ENCODE measurements around the gene ATF6. TPM values are rescaled to one million over a fixed set of nuclear protein-coding genes. Genes with fewer than 3 reads are reported as not detected.

Gene ATF6
- total RNA-seq, 1 donor from 2014 or later, result 14.6 TPM

GRCh38 chr1:161773791-161774190 lies 7.7 kb downstream of the ATF6 start:
- Histone ChIP-seq H3K9me3 (ENCODE audit: control insufficient read depth in 3 of 3, low read length in 3 of 3) (no peaks in the 10 kb centered on the region), H3K9ac (ENCODE audit: low read depth in 1 of 3, low read length in 3 of 3) (no peak overlapping the region), H3K4me3 (ENCODE audit: low read length in 3 of 3) (no peak overlapping the region), H3K27me3 (ENCODE audit: control insufficient read depth in 3 of 3, insufficient read depth in 3 of 3, low read length in 3 of 3) (no peaks in the 10 kb centered on the region), H3K36me3 (ENCODE audit: control insufficient read depth in 3 of 3, insufficient read depth in 3 of 3, low read length in 3 of 3) (no peaks in the 10 kb centered on the region), H3K27ac (ENCODE audit: low read depth, low read length) (no peak overlapping the region), H3K4me1 (ENCODE audit: control insufficient read depth in 3 of 3, insufficient read depth in 3 of 3, low read length in 3 of 3) (peaks cover 0 to 8% (median 5%) of the 10 kb centered on the region in 3 donors)

GRCh38 chr1:161777261-161777660 lies 11.1 kb downstream of the ATF6 start:
- Histone ChIP-seq H3K9ac (ENCODE audit: low read depth in 1 of 3, low read length in 3 of 3) (no peak overlapping the region), H3K27me3 (ENCODE audit: control insufficient read depth in 3 of 3, insufficient read depth in 3 of 3, low read length in 3 of 3) (no peaks in the 10 kb centered on the region)

DNA sequence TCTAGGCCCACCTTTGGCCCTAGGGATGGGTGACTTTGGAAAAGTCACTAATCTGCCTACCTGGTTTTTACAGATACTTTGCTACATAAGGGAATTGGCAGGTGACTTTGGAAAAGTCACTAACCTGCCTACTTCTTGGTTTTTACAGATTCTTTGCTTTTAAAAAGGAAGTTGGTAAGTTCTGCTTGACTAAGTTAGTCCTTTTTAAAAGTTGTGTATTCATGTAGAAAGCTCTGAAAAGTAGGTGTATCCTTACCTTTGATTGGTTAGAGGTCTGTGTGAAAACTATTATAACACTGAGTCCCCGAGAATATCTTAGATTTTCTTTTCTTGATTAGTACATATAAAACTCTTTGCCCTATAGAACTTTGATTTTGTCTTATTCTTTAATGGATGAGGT lies 12.4 kb downstream of the ATF6 start:
- peaks cover 0 to 8% (median 5%) of the 10 kb centered on the region in 3 donors for H3K36me3 ChIP-seq (ENCODE audit: control insufficient read depth in 3 of 3, insufficient read depth in 3 of 3, low read length in 3 of 3)
- H3K4me3 ChIP-seq (ENCODE audit: low read length in 3 of 3), result no peak overlapping the region
- H3K27me3 ChIP-seq (ENCODE audit: control insufficient read depth in 3 of 3, insufficient read depth in 3 of 3, low read length in 3 of 3), result no peaks in the 10 kb centered on the region
- no peaks in the 10 kb centered on the region for H3K4me1 ChIP-seq (ENCODE audit: control insufficient read depth in 3 of 3, insufficient read depth in 3 of 3, low read length in 3 of 3)
- H3K9me3 ChIP-seq (ENCODE audit: control insufficient read depth in 3 of 3, low read length in 3 of 3), result no peaks in the 10 kb centered on the region
- no peak overlapping the region for H3K27ac ChIP-seq (ENCODE audit: low read depth, low read length)
- H3K9ac ChIP-seq (ENCODE audit: low read depth in 1 of 3, low read length in 3 of 3), result no peak overlapping the region

More at GRCh38 chr1:161777261-161777660, 11.1 kb downstream of the ATF6 start:
- Histone ChIP-seq H3K9me3 (ENCODE audit: control insufficient read depth in 3 of 3, low read length in 3 of 3) (no peaks in the 10 kb centered on the region), H3K4me3 (ENCODE audit: low read length in 3 of 3) (no peak overlapping the region), H3K4me1 (ENCODE audit: control insufficient read depth in 3 of 3, insufficient read depth in 3 of 3, low read length in 3 of 3) (peaks cover 0 to 5% (median 0%) of the 10 kb centered on the region in 3 donors), H3K36me3 (ENCODE audit: control insufficient read depth in 3 of 3, insufficient read depth in 3 of 3, low read length in 3 of 3) (peaks cover 0 to 5% (median 5%) of the 10 kb centered on the region in 3 donors), H3K27ac (ENCODE audit: low read depth, low read length) (no peak overlapping the region)

- Histone ChIP-seq H3K9ac (ENCODE audit: low read depth in 1 of 3, low read length in 3 of 3) (no peak overlapping the region), H3K36me3 (ENCODE audit: control insufficient read depth in 3 of 3, insufficient read depth in 3 of 3, low read length in 3 of 3) (peaks cover 4 to 16% (median 13%) of the 10 kb centered on the region in 3 donors), H3K9me3 (ENCODE audit: control insufficient read depth in 3 of 3, low read length in 3 of 3) (no peaks in the 10 kb centered on the region), H3K27ac (ENCODE audit: low read depth, low read length) (no peak overlapping the region), H3K4me3 (ENCODE audit: low read length in 3 of 3) (no peak overlapping the region), H3K4me1 (ENCODE audit: control insufficient read depth in 3 of 3, insufficient read depth in 3 of 3, low read length in 3 of 3) (no peaks in the 10 kb centered on the region), H3K27me3 (ENCODE audit: control insufficient read depth in 3 of 3, insufficient read depth in 3 of 3, low read length in 3 of 3) (no peaks in the 10 kb centered on the region)
These were observed 13.3 kb downstream of the ATF6 start for GRCh38 chr1:161779393-161779792.

DNA sequence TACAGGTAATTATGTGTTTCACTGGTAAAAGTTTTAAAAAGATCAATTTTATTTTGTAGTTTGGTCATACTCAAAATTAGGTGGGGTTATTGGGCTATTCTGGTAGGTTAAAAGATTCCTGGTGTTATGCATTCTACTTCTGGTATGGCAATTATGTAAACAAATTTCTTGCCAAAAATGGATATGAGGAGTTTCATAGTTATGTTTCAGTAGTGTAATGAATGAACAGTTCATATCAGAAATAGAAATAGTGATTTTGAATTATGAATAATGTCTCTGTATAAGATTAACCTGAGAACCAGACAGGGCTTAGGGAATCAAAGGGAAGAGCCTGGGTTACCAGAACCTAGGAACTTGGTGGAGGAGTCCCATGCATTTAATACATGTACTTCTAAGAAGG lies 15.9 kb downstream of the ATF6 start:
- no peaks in the 10 kb centered on the region for H3K27me3 ChIP-seq (ENCODE audit: control insufficient read depth in 3 of 3, insufficient read depth in 3 of 3, low read length in 3 of 3)
- no peaks in the 10 kb centered on the region for H3K4me1 ChIP-seq (ENCODE audit: control insufficient read depth in 3 of 3, insufficient read depth in 3 of 3, low read length in 3 of 3)
- H3K36me3 ChIP-seq (ENCODE audit: control insufficient read depth in 3 of 3, insufficient read depth in 3 of 3, low read length in 3 of 3), result peaks cover 6 to 29% (median 25%) of the 10 kb centered on the region in 3 donors
- no peak overlapping the region for H3K27ac ChIP-seq (ENCODE audit: low read depth, low read length)
- no peak overlapping the region for H3K4me3 ChIP-seq (ENCODE audit: low read length in 3 of 3)
- H3K9me3 ChIP-seq (ENCODE audit: control insufficient read depth in 3 of 3, low read length in 3 of 3), result no peaks in the 10 kb centered on the region
- H3K9ac ChIP-seq (ENCODE audit: low read depth in 1 of 3, low read length in 3 of 3), result no peak overlapping the region

DNA sequence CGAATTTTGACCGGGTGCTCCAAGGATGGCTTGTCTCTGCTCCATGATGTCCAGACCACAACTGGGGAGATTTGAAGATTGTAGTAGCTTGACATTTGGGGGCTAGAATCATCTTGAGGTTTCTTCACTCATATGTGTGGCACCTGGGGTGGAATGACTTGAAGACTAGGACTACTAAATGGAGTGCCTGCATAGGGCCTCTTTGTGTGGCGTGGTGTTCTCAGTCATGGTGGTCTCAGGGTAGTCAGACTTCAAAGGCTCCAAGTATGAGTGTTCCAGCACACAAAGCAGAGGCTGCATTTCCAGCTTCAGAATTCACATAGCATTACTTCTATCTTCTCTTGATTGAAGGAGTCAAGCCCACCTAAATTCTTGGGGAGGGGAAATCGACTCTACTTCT lies 16.8 kb downstream of the ATF6 start:
- no peaks in the 10 kb centered on the region for H3K4me1 ChIP-seq (ENCODE audit: control insufficient read depth in 3 of 3, insufficient read depth in 3 of 3, low read length in 3 of 3)
- H3K9me3 ChIP-seq (ENCODE audit: control insufficient read depth in 3 of 3, low read length in 3 of 3), result no peaks in the 10 kb centered on the region
- H3K27me3 ChIP-seq (ENCODE audit: control insufficient read depth in 3 of 3, insufficient read depth in 3 of 3, low read length in 3 of 3), result no peaks in the 10 kb centered on the region
- H3K9ac ChIP-seq (ENCODE audit: low read depth in 1 of 3, low read length in 3 of 3), result no peak overlapping the region
- H3K36me3 ChIP-seq (ENCODE audit: control insufficient read depth in 3 of 3, insufficient read depth in 3 of 3, low read length in 3 of 3), result peaks cover 9 to 31% (median 30%) of the 10 kb centered on the region in 3 donors
- no peak overlapping the region for H3K27ac ChIP-seq (ENCODE audit: low read depth, low read length)
- no peak overlapping the region for H3K4me3 ChIP-seq (ENCODE audit: low read length in 3 of 3)

GRCh38 chr1:161784968-161785367 lies 18.8 kb downstream of the ATF6 start:
- Histone ChIP-seq H3K27ac (ENCODE audit: low read depth, low read length) (no peak overlapping the region), H3K36me3 (ENCODE audit: control insufficient read depth in 3 of 3, insufficient read depth in 3 of 3, low read length in 3 of 3) (peaks cover 9 to 31% (median 25%) of the 10 kb centered on the region in 3 donors)

GRCh38 chr1:161787355-161787754 lies 21.2 kb downstream of the ATF6 start:
- no peaks in the 10 kb centered on the region for H3K27me3 ChIP-seq (ENCODE audit: control insufficient read depth in 3 of 3, insufficient read depth in 3 of 3, low read length in 3 of 3)
- H3K27ac ChIP-seq (ENCODE audit: low read depth, low read length), result no peak overlapping the region
- H3K4me1 ChIP-seq (ENCODE audit: control insufficient read depth in 3 of 3, insufficient read depth in 3 of 3, low read length in 3 of 3), result no peaks in the 10 kb centered on the region
- no peak overlapping the region for H3K9ac ChIP-seq (ENCODE audit: low read depth in 1 of 3, low read length in 3 of 3)
- no peaks in the 10 kb centered on the region for H3K9me3 ChIP-seq (ENCODE audit: control insufficient read depth in 3 of 3, low read length in 3 of 3)
- peaks cover 15 to 39% (median 35%) of the 10 kb centered on the region in 3 donors for H3K36me3 ChIP-seq (ENCODE audit: control insufficient read depth in 3 of 3, insufficient read depth in 3 of 3, low read length in 3 of 3)
- no peak overlapping the region for H3K4me3 ChIP-seq (ENCODE audit: low read length in 3 of 3)

More at GRCh38 chr1:161784968-161785367, 18.8 kb downstream of the ATF6 start:
- no peaks in the 10 kb centered on the region for H3K4me1 ChIP-seq (ENCODE audit: control insufficient read depth in 3 of 3, insufficient read depth in 3 of 3, low read length in 3 of 3)
- H3K27me3 ChIP-seq (ENCODE audit: control insufficient read depth in 3 of 3, insufficient read depth in 3 of 3, low read length in 3 of 3), result no peaks in the 10 kb centered on the region
- no peak overlapping the region for H3K9ac ChIP-seq (ENCODE audit: low read depth in 1 of 3, low read length in 3 of 3)
- H3K4me3 ChIP-seq (ENCODE audit: low read length in 3 of 3), result no peak overlapping the region
- no peaks in the 10 kb centered on the region for H3K9me3 ChIP-seq (ENCODE audit: control insufficient read depth in 3 of 3, low read length in 3 of 3)

DNA sequence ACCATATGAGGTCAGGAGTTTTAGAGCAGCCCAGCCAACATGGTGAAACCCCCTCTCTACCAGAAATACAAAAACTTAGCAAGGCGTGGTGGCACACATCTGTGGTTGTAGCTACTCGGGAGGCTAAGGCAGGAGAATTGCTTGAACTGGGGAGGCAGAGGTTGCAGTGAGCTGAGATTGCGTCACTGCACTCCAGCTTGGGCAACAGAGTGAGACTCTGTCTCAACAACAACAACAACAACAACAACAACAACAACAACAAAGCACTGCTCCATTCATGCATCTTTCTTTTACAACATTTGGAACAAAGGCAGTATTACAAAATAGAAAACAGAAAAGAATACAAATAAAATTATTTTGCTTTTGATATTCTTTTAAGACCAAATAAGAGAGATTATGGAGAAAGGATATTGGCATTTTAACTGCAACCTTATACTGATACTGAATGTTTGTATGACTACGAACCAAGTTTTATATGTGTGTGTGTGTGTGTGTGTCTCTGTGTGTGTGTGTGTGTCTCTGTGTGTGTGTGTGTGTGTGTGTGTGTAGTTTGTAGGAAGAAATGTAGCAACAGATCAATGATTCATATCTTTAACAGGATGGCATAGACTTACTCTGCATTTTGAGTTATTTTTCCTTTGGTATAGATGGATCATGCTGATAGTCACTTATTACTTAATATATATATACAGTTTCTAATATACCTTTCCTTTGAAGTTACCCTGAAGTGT lies 24.6 kb downstream of the ATF6 start:
- no peaks in the 10 kb centered on the region for H3K4me1 ChIP-seq (ENCODE audit: control insufficient read depth in 3 of 3, insufficient read depth in 3 of 3, low read length in 3 of 3)
- H3K36me3 ChIP-seq (ENCODE audit: control insufficient read depth in 3 of 3, insufficient read depth in 3 of 3, low read length in 3 of 3), result peaks cover 12 to 36% (median 26%) of the 10 kb centered on the region in 3 donors
- no peak overlapping the region for H3K9ac ChIP-seq (ENCODE audit: low read depth in 1 of 3, low read length in 3 of 3)
- H3K27ac ChIP-seq (ENCODE audit: low read depth, low read length), result no peak overlapping the region
- H3K9me3 ChIP-seq (ENCODE audit: control insufficient read depth in 3 of 3, low read length in 3 of 3), result no peaks in the 10 kb centered on the region
- H3K4me3 ChIP-seq (ENCODE audit: low read length in 3 of 3), result no peak overlapping the region
- H3K27me3 ChIP-seq (ENCODE audit: control insufficient read depth in 3 of 3, insufficient read depth in 3 of 3, low read length in 3 of 3), result no peaks in the 10 kb centered on the region

DNA sequence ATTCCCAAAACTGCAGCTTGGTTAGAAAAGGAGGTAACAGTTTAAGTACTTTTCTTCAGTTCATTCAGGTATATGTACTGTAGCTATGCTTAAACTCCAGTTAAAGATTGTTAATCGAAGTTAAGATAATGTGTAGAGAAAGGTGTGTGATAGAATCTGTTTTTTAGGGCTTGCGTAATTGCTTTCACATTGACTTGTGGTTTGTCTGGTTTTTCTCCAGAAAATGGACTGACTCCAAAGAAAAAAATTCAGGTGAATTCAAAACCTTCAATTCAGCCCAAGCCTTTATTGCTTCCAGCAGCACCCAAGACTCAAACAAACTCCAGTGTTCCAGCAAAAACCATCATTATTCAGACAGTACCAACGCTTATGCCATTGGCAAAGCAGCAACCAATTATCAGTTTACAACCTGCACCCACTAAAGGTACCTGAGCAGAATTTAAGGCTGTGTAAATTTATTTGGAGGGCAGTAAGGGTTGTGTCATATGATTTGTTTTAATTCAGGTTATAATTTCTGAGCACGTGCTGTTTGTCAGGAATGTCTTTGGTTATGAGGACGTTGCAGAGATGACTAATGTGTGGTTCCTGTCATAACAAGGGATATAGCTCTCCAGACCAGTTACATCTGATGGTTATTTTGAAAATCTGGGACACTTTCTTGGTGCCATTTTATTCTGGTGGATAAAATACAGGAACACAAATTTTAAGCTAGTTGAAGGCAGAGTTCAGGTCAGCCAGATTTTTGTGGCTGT lies 26.0 kb downstream of the ATF6 start:
- Histone ChIP-seq H3K27me3 (ENCODE audit: control insufficient read depth in 3 of 3, insufficient read depth in 3 of 3, low read length in 3 of 3) (no peaks in the 10 kb centered on the region), H3K9me3 (ENCODE audit: control insufficient read depth in 3 of 3, low read length in 3 of 3) (no peaks in the 10 kb centered on the region), H3K27ac (ENCODE audit: low read depth, low read length) (no peak overlapping the region), H3K36me3 (ENCODE audit: control insufficient read depth in 3 of 3, insufficient read depth in 3 of 3, low read length in 3 of 3) (peaks cover 12 to 34% (median 30%) of the 10 kb centered on the region in 3 donors), H3K4me1 (ENCODE audit: control insufficient read depth in 3 of 3, insufficient read depth in 3 of 3, low read length in 3 of 3) (no peaks in the 10 kb centered on the region), H3K4me3 (ENCODE audit: low read length in 3 of 3) (no peak overlapping the region), H3K9ac (ENCODE audit: low read depth in 1 of 3, low read length in 3 of 3) (no peak overlapping the region)
